GM19395 (cell line): Measurements from ENCODE around the gene SCAF8.
"Not testable (repeated sequence)": the region's sequence is repeated elsewhere in the genome, so short reads cannot be mapped to it uniquely, and the experiment has no call there.

Source experiments
- ATAC-seq: cut with Tn5 transposase; IDR thresholded peaks from one replicate; pipeline ENCODE4 v1.9.1; 2021; ENCODE audit warnings: mild to moderate bottlenecking, moderate library complexity; ENCODE audit not compliant: unreplicated experiment

SCAF8 gene

GRCh38 chr6:154733183-154733625, at the start of gene SCAF8:
Gene SCAF8 (plus strand): TSS chr6:154733416. CDS start chr6:154733901, 485 bp downstream.
- ATAC-seq = peak; percentile 80

- peak; percentile 98 for ATAC-seq
Observed at GRCh38 chr6:154683756-154684523, 49.3 kb upstream of the SCAF8 start.

- ATAC-seq = no peak
Observed at GRCh38 chr6:154686162-154686561, 47.1 kb upstream of the SCAF8 start.

GRCh38 chr6:154689493-154690255, 43.5 kb upstream of the SCAF8 start:
- no peak for ATAC-seq

- ATAC-seq = no peak
Observed at GRCh38 chr6:154690857-154691256, 42.4 kb upstream of the SCAF8 start.

GRCh38 chr6:154696661-154697060, 36.6 kb upstream of the SCAF8 start:
- no peak for ATAC-seq

- ATAC-seq = no peak
Observed at GRCh38 chr6:154703124-154703523, 30.1 kb upstream of the SCAF8 start.

GRCh38 chr6:154705471-154706113, 27.6 kb upstream of the SCAF8 start:
- ATAC-seq = no peak

- ATAC-seq = no peak
Observed at GRCh38 chr6:154706389-154706788, 26.8 kb upstream of the SCAF8 start.

- no peak for ATAC-seq
Observed at GRCh38 chr6:154709621-154710020, 23.6 kb upstream of the SCAF8 start.

GRCh38 chr6:154710689-154711088, 22.5 kb upstream of the SCAF8 start:
- ATAC-seq = no peak

- ATAC-seq = no peak
Observed at GRCh38 chr6:154715446-154715845, 17.8 kb upstream of the SCAF8 start.

GRCh38 chr6:154716350-154716749, 16.9 kb upstream of the SCAF8 start:
- not testable (repeated sequence) for ATAC-seq

GRCh38 chr6:154719433-154719832, 13.8 kb upstream of the SCAF8 start:
- no peak for ATAC-seq

- no peak for ATAC-seq
Observed at GRCh38 chr6:154719854-154720253, 13.4 kb upstream of the SCAF8 start.

GRCh38 chr6:154721460-154721859, 11.8 kb upstream of the SCAF8 start:
- no peak for ATAC-seq

- ATAC-seq = no peak
Observed at GRCh38 chr6:154726887-154727286, 6.3 kb upstream of the SCAF8 start.

- no peak for ATAC-seq
Observed at GRCh38 chr6:154731296-154732218, 1.7 kb upstream of the SCAF8 start.

- ATAC-seq = peak; percentile 2
Observed at GRCh38 chr6:154732538-154733182, 556 bp upstream of the SCAF8 start.
